LNCaP clone FGC (cell line): Measurements from ENCODE around the gene CACNA2D1.

Experiments
- DNase-seq: peaks from one replicate; pipeline ENCODE4 v3.0.0-alpha.2; 2011; ENCODE audit warnings: low read depth
- H3K4me3 ChIP-seq: 2 replicates; pipeline ENCODE4 v1.5.1; 2011; ENCODE audit warnings: mild to moderate bottlenecking, low read depth, low read length, control low read depth
- CTCF ChIP-seq: IDR thresholded peaks from 2 replicates; pipeline ENCODE4 v1.5.1; 2012; ENCODE audit warnings: mild to moderate bottlenecking; ENCODE audit not compliant: control insufficient read depth, insufficient read depth; ENCODE audit errors: extremely low read depth

CACNA2D1 gene

GRCh38 chr7:82098414-82098813 is 345.2 kb downstream of the CACNA2D1 start:
- TF ChIP-seq CTCF = no peak
- H3K4me3 ChIP-seq = no peak overlapping the region
- no peak for DNase-seq

DNA sequence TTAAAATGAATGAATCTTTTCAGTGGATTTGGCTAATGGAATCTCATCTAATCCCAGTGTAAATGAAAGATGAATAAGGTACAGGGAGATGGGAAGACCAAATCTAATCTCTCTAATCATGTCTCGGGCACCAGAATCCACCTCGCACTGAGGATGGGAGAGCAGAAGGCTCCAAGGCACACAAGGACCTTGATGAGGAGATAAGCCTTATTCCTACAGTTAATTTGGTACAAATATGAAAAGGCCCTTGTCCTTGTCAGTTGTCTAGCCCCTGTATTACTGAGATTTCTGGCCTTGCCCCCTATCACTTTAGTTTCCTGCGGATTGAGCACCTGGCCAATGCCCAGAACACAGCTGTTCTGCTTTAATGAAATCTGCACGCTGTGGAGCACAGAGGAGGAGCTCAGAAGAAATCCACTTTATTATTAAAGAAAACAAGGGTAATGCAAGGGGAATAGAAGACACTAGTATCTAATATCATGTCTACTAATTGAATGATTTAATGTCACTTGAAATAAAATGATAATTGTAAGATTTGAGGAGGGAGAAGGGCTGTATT is 352.4 kb downstream of the CACNA2D1 start:
- no peak for DNase-seq
- no peak overlapping the region for H3K4me3 ChIP-seq

GRCh38 chr7:82087099-82087498 is 356.5 kb downstream of the CACNA2D1 start:
- no peak for TF ChIP-seq CTCF
- DNase-seq = no peak
- no peak overlapping the region for H3K4me3 ChIP-seq

More for the DNA sequence above, 352.4 kb downstream of the CACNA2D1 start:
- no peak for TF ChIP-seq CTCF

- no peak overlapping the region for H3K4me3 ChIP-seq
- no peak for TF ChIP-seq CTCF
- DNase-seq = no peak
Measured at GRCh38 chr7:82085116-82085515, 358.5 kb downstream of the CACNA2D1 start.

DNA sequence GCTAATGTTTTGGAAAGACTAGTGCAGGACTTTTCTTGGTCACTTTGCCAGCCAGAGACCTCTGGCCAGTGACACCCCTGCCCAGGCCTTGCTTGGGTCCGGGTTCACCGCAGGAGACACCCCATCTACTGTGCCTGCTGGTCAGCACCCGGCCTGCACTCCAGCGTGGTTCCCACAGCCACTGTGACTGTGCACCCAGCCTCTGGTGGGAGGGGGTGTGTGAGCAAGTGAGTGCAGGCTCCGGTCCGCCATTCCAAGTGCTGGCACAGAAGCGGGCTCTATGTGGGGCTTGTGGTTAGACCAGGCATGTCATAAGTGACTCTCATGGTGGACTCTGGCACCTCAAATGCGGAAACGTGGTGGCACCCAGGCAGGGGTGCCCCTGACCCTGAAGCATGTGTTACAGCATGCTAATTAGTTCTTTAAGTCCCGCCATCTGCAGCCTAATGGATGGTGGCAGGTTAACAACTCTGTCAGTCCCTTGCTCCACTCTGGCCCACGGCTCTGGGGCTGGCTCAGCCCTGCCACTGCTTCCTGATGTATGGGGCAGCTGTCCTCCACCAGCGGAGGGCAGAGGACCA is 361.8 kb downstream of the CACNA2D1 start:
- no peak overlapping the region for H3K4me3 ChIP-seq
- TF ChIP-seq CTCF = no peak
- DNase-seq = no peak

DNA sequence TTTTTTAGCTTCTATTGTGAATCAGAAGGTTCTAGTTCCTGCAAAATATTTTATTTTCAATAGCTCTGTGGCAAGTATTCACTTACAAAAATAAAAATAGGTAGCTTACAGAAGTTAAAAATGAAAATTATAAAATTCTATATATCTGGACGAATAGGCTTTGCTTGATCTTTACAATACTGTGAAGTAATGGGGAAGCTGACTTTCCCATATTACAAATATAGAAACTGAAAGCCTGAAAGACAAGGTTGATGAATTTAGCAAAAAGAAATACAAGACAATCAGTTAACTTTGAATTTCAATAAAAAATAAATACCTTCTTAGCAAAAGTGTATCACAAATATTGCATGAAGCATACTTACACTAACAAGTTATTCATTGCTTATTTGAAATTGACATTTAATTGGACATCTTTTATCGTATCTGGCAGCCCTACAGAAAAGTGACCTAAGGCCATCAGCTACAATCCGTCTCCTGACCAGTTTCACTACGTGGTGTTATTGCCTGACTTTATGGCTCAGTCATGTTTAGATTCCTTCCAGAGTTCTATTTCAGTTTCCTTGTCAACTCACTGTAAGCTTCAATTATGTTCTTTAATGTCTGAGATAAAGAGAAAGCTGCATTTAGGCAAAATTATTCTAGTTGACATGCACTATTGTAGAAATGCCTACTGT is 363.2 kb downstream of the CACNA2D1 start:
- no peak overlapping the region for H3K4me3 ChIP-seq
- TF ChIP-seq CTCF = no peak
- DNase-seq = no peak
